Lower leg skin (tissue), 4 donors: Measurements from ENCODE around the gene IL1B. TPM values are rescaled to one million over a fixed set of nuclear protein-coding genes. Genes with fewer than 3 reads are reported as not detected.

Experiments used
- DNase-seq, 2 donors: peaks; one replicate each; pipeline ENCODE4 v3.0.0-alpha.2; 2019; ENCODE audit warnings: low spot score in 2 of 2
- H3K4me3 ChIP-seq: fragments of 200-600 bp; sonication (generic); 2 replicates; pipeline ENCODE4 v1.5.1; 2017; ENCODE audit warnings: mild to moderate bottlenecking, low read depth; ENCODE audit not compliant: poor library complexity, severe bottlenecking
- POLR2A ChIP-seq, 2 donors: fragments of 450-650 bp; IDR thresholded peaks; one replicate each; pipeline ENCODE4 v1.6.1; 2016 to 2017; ENCODE audit warnings: antibody characterized with exemption in 2 of 2, mild to moderate bottlenecking in 1 of 2, moderate library complexity in 1 of 2
- WGBS, 2 donors: methylation state at CpG; one replicate each; pipeline ENCODE4 v1.1.5; 2018; 5-methylcytosine and 5-hydroxymethylcytosine counted together
- intact Hi-C: fragments of 100-400 bp; cut with DNase I; formaldehyde crosslinking; loops from one replicate; pipeline ENCODE4 v1.15.0; 2023; ENCODE audit warnings: low total_unique reads
- total RNA-seq, 4 donors: library from RNA; depleted of rRNA; stranded (reverse); fragments of >200 nt; gene quantifications; one replicate each; pipeline ENCODE4 v1.1.0, GENCODE V29; 2016
- TF ChIP-seq, protein P1 (sequence below), 3 donors: fragments of 450-650 bp; IDR thresholded peaks; one replicate each; pipeline ENCODE4 v1.5.1; 2016; ENCODE audit warnings: antibody characterized with exemption in 3 of 3, mild to moderate bottlenecking in 3 of 3, moderate library complexity in 2 of 3

The IL1B gene
- total RNA-seq, 4 donors from 2014 or later, result 0.47 TPM; not detected in 3

DNA sequence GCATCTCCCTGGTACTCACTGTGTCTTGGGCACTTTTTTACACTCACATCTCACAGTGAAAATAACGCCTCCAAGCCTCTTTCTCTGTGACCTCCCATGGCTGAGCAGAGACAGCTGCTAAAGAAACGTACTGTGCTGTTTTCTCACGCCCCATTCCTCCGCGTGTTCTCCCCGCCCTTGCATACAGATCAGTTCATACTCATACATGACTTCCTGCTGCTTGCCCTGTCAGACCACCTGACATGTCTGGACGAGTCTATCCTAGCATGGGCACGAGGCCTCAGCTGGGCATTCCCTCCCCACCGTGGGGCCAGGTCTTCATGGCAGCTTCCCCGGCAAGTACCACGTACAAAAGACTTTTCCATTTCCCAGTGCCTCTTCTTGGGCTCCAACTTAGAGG, 31.0 kb downstream of the IL1B start:
- no peak for DNase-seq
- intact Hi-C loops, result no loop called here
- TF ChIP-seq POLR2A (IDR thresholded peaks at IDR 0.05), result no peak
- 52 to 58% methylated on average over 11 of the region's 11 CpGs for WGBS, 2 donors
- H3K4me3 ChIP-seq, result no peak overlapping the region

DNA sequence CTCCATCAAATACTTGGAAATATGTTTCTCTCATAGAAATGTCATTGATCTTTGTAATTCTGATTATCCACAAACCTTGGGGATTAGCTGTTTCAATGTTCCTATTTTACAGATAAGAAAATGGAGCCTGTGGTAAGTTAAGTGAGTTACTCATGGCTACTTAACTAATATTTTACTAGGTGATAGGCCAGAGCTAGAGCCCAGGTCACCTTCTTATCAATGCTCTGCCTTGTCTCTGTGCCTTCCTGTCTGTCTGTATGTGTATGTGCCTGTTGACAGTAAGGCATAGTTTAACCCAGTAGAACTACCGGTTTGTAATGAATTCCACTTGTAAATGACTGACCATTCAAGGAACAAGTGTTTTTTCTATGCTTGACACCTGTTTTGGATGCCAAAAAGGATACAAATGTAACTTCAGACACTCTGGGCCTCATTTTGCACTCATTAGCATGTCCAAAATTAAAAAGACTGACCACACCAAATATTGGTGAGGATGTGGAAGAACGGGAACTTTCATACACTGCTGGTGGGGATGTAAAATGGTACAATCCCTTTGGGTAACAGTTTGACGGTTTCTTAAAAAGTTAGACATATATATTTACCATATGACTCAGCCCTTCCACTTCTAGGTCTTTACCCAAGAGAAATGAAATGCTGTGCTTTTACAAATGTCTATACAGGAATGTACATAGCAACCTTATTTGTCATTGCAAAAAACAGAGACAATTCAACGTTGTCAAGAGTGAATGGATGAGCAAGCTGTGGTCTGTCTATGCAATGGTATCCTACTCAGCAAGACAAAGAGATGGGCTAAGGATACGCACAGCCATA, 32.7 kb downstream of the IL1B start:
- intact Hi-C loops, result no loop called here
- DNase-seq, result no peak
- TF ChIP-seq POLR2A (IDR thresholded peaks at IDR 0.05), result no peak
- 74 to 77% methylated on average over 5 of the region's 5 CpGs for WGBS, 2 donors
- H3K4me3 ChIP-seq, result no peak overlapping the region

- H3K4me3 ChIP-seq, result no peak overlapping the region
- 80 to 91% methylated on average over 4 of the region's 4 CpGs for WGBS, 2 donors
- TF ChIP-seq POLR2A (IDR thresholded peaks at IDR 0.05), result no peak
- TF ChIP-seq, protein P1, sequence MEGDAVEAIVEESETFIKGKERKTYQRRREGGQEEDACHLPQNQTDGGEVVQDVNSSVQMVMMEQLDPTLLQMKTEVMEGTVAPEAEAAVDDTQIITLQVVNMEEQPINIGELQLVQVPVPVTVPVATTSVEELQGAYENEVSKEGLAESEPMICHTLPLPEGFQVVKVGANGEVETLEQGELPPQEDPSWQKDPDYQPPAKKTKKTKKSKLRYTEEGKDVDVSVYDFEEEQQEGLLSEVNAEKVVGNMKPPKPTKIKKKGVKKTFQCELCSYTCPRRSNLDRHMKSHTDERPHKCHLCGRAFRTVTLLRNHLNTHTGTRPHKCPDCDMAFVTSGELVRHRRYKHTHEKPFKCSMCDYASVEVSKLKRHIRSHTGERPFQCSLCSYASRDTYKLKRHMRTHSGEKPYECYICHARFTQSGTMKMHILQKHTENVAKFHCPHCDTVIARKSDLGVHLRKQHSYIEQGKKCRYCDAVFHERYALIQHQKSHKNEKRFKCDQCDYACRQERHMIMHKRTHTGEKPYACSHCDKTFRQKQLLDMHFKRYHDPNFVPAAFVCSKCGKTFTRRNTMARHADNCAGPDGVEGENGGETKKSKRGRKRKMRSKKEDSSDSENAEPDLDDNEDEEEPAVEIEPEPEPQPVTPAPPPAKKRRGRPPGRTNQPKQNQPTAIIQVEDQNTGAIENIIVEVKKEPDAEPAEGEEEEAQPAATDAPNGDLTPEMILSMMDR (IDR thresholded peaks at IDR 0.05), result no peak
- intact Hi-C loops, result no loop called here
- DNase-seq, result no peak
Measured at GRCh38 chr2:112800881-112801583, 35.5 kb downstream of the IL1B start.

GRCh38 chr2:112798979-112799975, 37.3 kb downstream of the IL1B start:
- DNase-seq, result no peak
- intact Hi-C loops, result no loop called here
- 74 to 79% methylated on average over 8 of the region's 8 CpGs for WGBS, 2 donors
- no peak overlapping the region for H3K4me3 ChIP-seq
- TF ChIP-seq, protein P1 (IDR thresholded peaks at IDR 0.05), result no peak

DNA sequence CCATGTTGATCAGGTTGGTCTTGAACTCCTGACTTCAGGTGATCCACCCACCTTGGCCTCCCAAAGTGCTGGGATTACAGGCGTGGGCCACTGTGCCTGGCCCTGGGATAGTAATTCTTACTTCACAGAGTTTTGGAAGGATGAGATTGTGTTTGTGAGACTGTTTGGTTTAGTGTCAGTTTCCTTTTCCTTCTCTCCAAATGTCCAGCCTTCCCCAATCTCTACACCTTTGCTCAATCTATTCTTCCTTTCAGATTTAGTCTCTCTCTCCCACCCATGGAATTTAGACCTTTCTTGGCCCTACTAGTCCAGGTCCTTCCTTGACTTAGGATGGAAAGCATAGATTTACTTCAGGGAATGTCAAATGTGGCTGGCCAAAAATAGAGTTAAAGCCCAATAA, 40.1 kb downstream of the IL1B start:
- intact Hi-C loops, result no loop called here
- DNase-seq, result no peak
- TF ChIP-seq, protein P1 (IDR thresholded peaks at IDR 0.05), result no peak
- no peak for TF ChIP-seq POLR2A (IDR thresholded peaks at IDR 0.05)
- WGBS, 2 donors, result 0% methylated on average over 1 of the region's 1 CpG
- H3K4me3 ChIP-seq, result no peak overlapping the region

GRCh38 chr2:112795774-112796173, 40.8 kb downstream of the IL1B start:
- no peak overlapping the region for H3K4me3 ChIP-seq
- TF ChIP-seq, protein P1 (IDR thresholded peaks at IDR 0.05), result no peak
- no peak for TF ChIP-seq POLR2A (IDR thresholded peaks at IDR 0.05)
- intact Hi-C loops, result no loop called here
- WGBS, 2 donors, result 48 to 61% methylated on average over 1 of the region's 1 CpG
- DNase-seq, result peak in 1 of 2 donors; percentile 25
